K562 (cell line): ENCODE results near the gene DUSP28. TPM values are rescaled to one million over a fixed set of nuclear protein-coding genes. Genes with fewer than 3 reads are reported as not detected.

Source experiments
- ATAC-seq: fragments of 200-7000 bp; cut with Tn5 transposase; 3 replicates; pipeline ENCODE4 v1.9.1; 2020; ENCODE audit warnings: moderate library complexity
- Bru-seq: library from RNA; stranded (reverse); fragments of 400-500 nt; gene quantifications from one replicate; lab custom pipeline; 2021; lab: Mats Ljungman, UMichigan
- BruChase-seq, 2 experiments: library from RNA; stranded (reverse); fragments of 400-500 nt; gene quantifications; one replicate each; lab custom pipeline; 2021; lab: Mats Ljungman, UMichigan
- BruUV-seq: library from RNA; stranded (reverse); fragments of 400-500 nt; replicated peaks from 2 replicates; lab custom pipeline; 2021; lab: Mats Ljungman, UMichigan
- CTCF ChIA-PET: fragments of 300-600 bp; formaldehyde crosslinking; extraction: SDS; loops from one replicate; lab custom pipeline; 2021; ENCODE audit warnings: low intra/inter-chr PET ratio; lab: Yijun Ruan, JAX
- POLR2A ChIA-PET: fragments of 300-600, 350-650 bp; sonication (Branson Sonifier 250); formaldehyde crosslinking; extraction: SDS; loops from one replicate; lab custom pipeline; 2021; ENCODE audit warnings: antibody characterized with exemption, inconsistent platforms; lab: Yijun Ruan, JAX
- DNase-seq, 4 experiments: peaks; one replicate each; pipeline versions ENCODE4 v3.0.0 to v3.0.0-alpha.2; 2011 to 2018; ENCODE audit warnings: low spot score in 3 of 4, mixed read lengths in 3 of 4; ENCODE audit errors: extremely low read depth in 1 of 4
- FAIRE-seq: peaks from 2 replicates; lab custom pipeline; 2011; peaks lifted over from hg19 to GRCh38; lab: Jason Lieb, UNC
- H2AFZ ChIP-seq: 2 replicates; pipeline ENCODE4 v1.6.0; 2011; ENCODE audit warnings: low read depth, low read length, control low read depth, inconsistent platforms
- H3K27ac ChIP-seq: fragments of 200-600 bp; 3 replicates; pipeline ENCODE4 v1.8.0; 2011; ENCODE audit warnings: low read depth, mild to moderate bottlenecking, control low read depth, inconsistent platforms, low read length, moderate library complexity, mixed read lengths; ENCODE audit errors: extremely low read depth
- H3K27me3 ChIP-seq, 2 experiments: fragments of 300-600 bp in 1 of 2; 2 replicates in 1 of 2; 3 replicates in 1 of 2; pipeline versions ENCODE4 v1.6.0 to v1.8.0; 2011; ENCODE audit warnings: inconsistent platforms in 2 of 2, low read length in 2 of 2, mild to moderate bottlenecking in 1 of 2, mixed read lengths in 1 of 2, moderate library complexity in 1 of 2; ENCODE audit not compliant: control insufficient read depth in 2 of 2, insufficient read depth in 2 of 2
- H3K36me3 ChIP-seq: fragments of 300-600 bp; 3 replicates; pipeline ENCODE4 v1.8.0; 2011; ENCODE audit warnings: mild to moderate bottlenecking, low read length, inconsistent platforms; ENCODE audit not compliant: control insufficient read depth, insufficient read depth
- H3K4me1 ChIP-seq, 2 experiments: fragments of 200-600 bp in 1 of 2; replicated peaks in 1 of 2; 2 replicates in 1 of 2; 3 replicates in 1 of 2; pipeline versions ENCODE4 v1.5.1 to v1.8.0; 2011; ENCODE audit warnings: inconsistent platforms in 2 of 2, low read length in 2 of 2, mild to moderate bottlenecking in 1 of 2, mixed read lengths in 1 of 2, moderate library complexity in 1 of 2; ENCODE audit not compliant: control insufficient read depth in 2 of 2, insufficient read depth in 2 of 2
- H3K4me2 ChIP-seq: 2 replicates; pipeline ENCODE4 v1.6.1; 2011; ENCODE audit warnings: low read length, control low read depth, inconsistent platforms, mixed read lengths; ENCODE audit not compliant: insufficient read depth
- H3K4me3 ChIP-seq: fragments of 200-600 bp; sonication (generic), shearing (Covaris generic); 2 replicates; pipeline ENCODE4 v1.5.1; 2016; ENCODE audit warnings: control low read depth, inconsistent platforms
- H3K79me2 ChIP-seq: fragments of 200-600 bp; 3 replicates; pipeline ENCODE4 v1.8.0; 2011; ENCODE audit warnings: low read length, inconsistent platforms; ENCODE audit not compliant: control insufficient read depth, insufficient read depth
- H3K9ac ChIP-seq, 2 experiments: 2 replicates each; pipeline versions ENCODE4 v1.6.0 to v1.6.1; 2011; ENCODE audit warnings: low read depth in 2 of 2, low read length in 2 of 2, control low read depth in 1 of 2, inconsistent platforms in 1 of 2, mild to moderate bottlenecking in 1 of 2, mixed read lengths in 1 of 2; ENCODE audit not compliant: insufficient read depth in 1 of 2
- H3K9me1 ChIP-seq: one replicate; pipeline ENCODE4 v1.6.0; 2011; ENCODE audit warnings: inconsistent platforms, mild to moderate bottlenecking, low read length, moderate library complexity; ENCODE audit not compliant: control insufficient read depth, insufficient read depth
- H3K9me3 ChIP-seq: replicated peaks from 2 replicates; pipeline ENCODE4 v1.5.1; 2011; ENCODE audit warnings: low read depth, low read length, inconsistent platforms; ENCODE audit not compliant: control insufficient read depth, insufficient read depth
- H4K20me1 ChIP-seq: replicated peaks from 2 replicates; pipeline ENCODE4 v1.6.1; 2011; ENCODE audit warnings: low read length, inconsistent platforms, mixed read lengths; ENCODE audit not compliant: control insufficient read depth, insufficient read depth
- CBFB ChIP-seq: sonication (generic); formaldehyde crosslinking; IDR thresholded peaks from 2 replicates; pipeline ENCODE4 v1.4.0; 2020; ENCODE audit warnings: mild to moderate bottlenecking, missing genetic modification reagents
- E2F6 ChIP-seq, 2 experiments: IDR thresholded peaks; 2 replicates each; pipeline ENCODE4 v1.6.1; 2011; ENCODE audit warnings: borderline replicate concordance in 1 of 2, control low read depth in 1 of 2, low read depth in 1 of 2, low read length in 1 of 2, mild to moderate bottlenecking in 1 of 2, mixed read lengths in 1 of 2, moderate library complexity in 1 of 2; ENCODE audit not compliant: insufficient read depth in 1 of 2, insufficient read length in 1 of 2, poor library complexity in 1 of 2, severe bottlenecking in 1 of 2; ENCODE audit errors: extremely low read depth in 1 of 2
- FOXA1 ChIP-seq: fragments of 450-650 bp; IDR thresholded peaks from 2 replicates; pipeline ENCODE4 v1.6.1; 2016; ENCODE audit warnings: mild to moderate bottlenecking, borderline replicate concordance
- HNRNPUL1 ChIP-seq: fragments of 200-400 bp; formaldehyde crosslinking; IDR thresholded peaks from 2 replicates; pipeline ENCODE4 v1.6.1; 2017; ENCODE audit warnings: low read length
- L3MBTL2 ChIP-seq: fragments of 450-650 bp; IDR thresholded peaks from 2 replicates; pipeline ENCODE4 v1.6.1; 2016; ENCODE audit warnings: mild to moderate bottlenecking, moderate library complexity
- MAFF ChIP-seq: IDR thresholded peaks from 2 replicates; pipeline ENCODE4 v1.6.1; 2012; ENCODE audit warnings: low read length, improper control_type of control experiment
- MXI1 ChIP-seq: IDR thresholded peaks from 2 replicates; pipeline ENCODE4 v1.6.1; 2011; ENCODE audit warnings: low read depth, mild to moderate bottlenecking, improper control_type of control experiment, low read length
- SRSF9 ChIP-seq: fragments of 200-400 bp; formaldehyde crosslinking; IDR thresholded peaks from 2 replicates; pipeline ENCODE4 v1.6.1; 2017; ENCODE audit warnings: low read depth, low read length, borderline replicate concordance
- TARDBP ChIP-seq: fragments of 450-650 bp; IDR thresholded peaks from 2 replicates; pipeline ENCODE4 v1.6.1; 2016
- TCF15 ChIP-seq: fragments of 250-450 bp; sonication (Bioruptor Pico); IDR thresholded peaks from 2 replicates; pipeline ENCODE4 v1.8.0; 2022; ENCODE audit warnings: moderate library complexity, mild to moderate bottlenecking, inconsistent platforms
- THAP12 ChIP-seq: fragments of 250-450 bp; sonication (Bioruptor Pico); IDR thresholded peaks from 2 replicates; pipeline ENCODE4 v1.9.0; 2021; ENCODE audit warnings: mild to moderate bottlenecking, inconsistent platforms
- ZBTB1 ChIP-seq: sonication (generic); formaldehyde crosslinking; IDR thresholded peaks from 2 replicates; pipeline ENCODE4 v1.8.1; 2023; ENCODE audit warnings: missing genetic modification reagents, low read depth, mild to moderate bottlenecking, borderline replicate concordance
- ZFP30 ChIP-seq: fragments of 250-450 bp; sonication (Bioruptor Pico); IDR thresholded peaks from 2 replicates; pipeline ENCODE4 v1.8.0; 2022; ENCODE audit warnings: moderate library complexity, mild to moderate bottlenecking, inconsistent platforms, borderline replicate concordance
- ZNF311 ChIP-seq: fragments of 250-450 bp; sonication (Bioruptor Pico); IDR thresholded peaks from 2 replicates; pipeline ENCODE4 v1.4.0; 2020; ENCODE audit warnings: mild to moderate bottlenecking, moderate library complexity
- ZNF77 ChIP-seq: fragments of 250-450 bp; sonication (Bioruptor Pico); IDR thresholded peaks from 2 replicates; pipeline ENCODE4 v1.5.0; 2020
- WGBS: fragments of 100-300 bp; shearing (Covaris generic); methylation state at CpG from one replicate; pipeline ENCODE4 v1.1.6; 2016; ENCODE audit warnings: low coverage, mixed read lengths; ENCODE audit not compliant: insufficient coverage; ENCODE audit errors: missing lambda C conversion rate; 5-methylcytosine and 5-hydroxymethylcytosine counted together
- in situ Hi-C: fragments of 300-500 bp; cut with MboI; formaldehyde crosslinking; loops from 4 replicates; pipeline ENCODE4 v1.15.0; 2018; ENCODE audit warnings: inconsistent platforms, mixed read lengths
- intact Hi-C: fragments of 100-400 bp; cut with micrococcal nuclease; formaldehyde crosslinking; loops from 2 replicates; pipeline ENCODE4 v1.14.2; 2022
- long read RNA-seq, 3 experiments: library from polyadenylated mRNA in 2 of 3; library from RNA in 1 of 3; unstranded in 2 of 3; stranded (forward) in 1 of 3; transcript quantifications; one replicate each; pipeline ENCODE4 v2.0.0, GENCODE V29; 2019 to 2022
- polyA minus RNA-seq, 3 experiments: library from RNA; depleted of rRNA, polyadenylated mRNA; stranded (reverse); fragments of >200 nt; gene quantifications; 2 replicates each; pipeline ENCODE4 v1.2.3, GENCODE V29; 2011
- polyA plus RNA-seq, 8 experiments: library from polyadenylated mRNA; depleted of rRNA in 4 of 8; stranded (reverse) in 5 of 8; unstranded in 3 of 8; fragments of >200 nt; fragmentation: Nextera tagmentation in 2 of 8; fragmentation: Illumina TruSeq in 1 of 8; extraction: Ambion mirVana in 2 of 8; extraction: Trizol in 1 of 8; gene quantifications; 2 replicates each; pipeline versions ENCODE4 v1.2.1 to v1.2.3, GENCODE V29; 2011 to 2014; ENCODE audit warnings: inconsistent platforms in 1 of 8, missing spikeins in 1 of 8
- total RNA-seq, 7 experiments: library from RNA; depleted of rRNA in 6 of 7; stranded (reverse); fragments of >200 nt in 6 of 7; fragmentation: Illumina TruSeq in 2 of 7; extraction: Trizol in 2 of 7; gene quantifications; 2 replicates each; pipeline versions ENCODE4 v1.2.1 to v1.2.3, GENCODE V29; 2011 to 2021; ENCODE audit warnings: low replicate concordance in 1 of 7

DUSP28 gene
- total RNA-seq (2011; cell fraction: chromatin; rRNA removed; ENCODE audit: low replicate concordance): 9.2 and 12.9 TPM in 2 replicates
- total RNA-seq (2011; cell fraction: nucleolus; rRNA removed): 7.8 and 10.5 TPM in 2 replicates
- 11.3 and 11.6 TPM in 2 replicates for total RNA-seq (2011; cell fraction: nucleoplasm; rRNA removed)
- total RNA-seq (2014; rRNA removed) (5.1 and 5.6 TPM in 2 replicates), total RNA-seq (2014; rRNA removed; fragmentation: Illumina TruSeq; extraction: Trizol) (4.2 and 5.8 TPM in 2 replicates), total RNA-seq (2015; rRNA removed; fragmentation: Illumina TruSeq; extraction: Trizol) (3.6 and 4.3 TPM in 2 replicates), total RNA-seq (2021) (3.3 and 6.3 TPM in 2 replicates), polyA plus RNA-seq (2011; rRNA removed) (7.5 and 8.1 TPM in 2 replicates), polyA plus RNA-seq (2014; fragmentation: Illumina TruSeq; extraction: Trizol) (4.1 and 4.7 TPM in 2 replicates), polyA plus RNA-seq (2014; fragmentation: Nextera tagmentation; extraction: Ambion mirVana) (1 to 10 TPM; 2.8 to 4.2 TPM), polyA plus RNA-seq (2014; rRNA removed) (4.7 and 5.4 TPM in 2 replicates), polyA minus RNA-seq (2011; rRNA and poly(A)+ RNA removed) (4.2 and 5.7 TPM in 2 replicates), Bru-seq, nascent RNA (percentile 79 among the genes with signal in this experiment), BruChase-seq, experiment 1, labeled RNA remaining after a 2-hour chase (percentile 49 among the genes with signal in this experiment), BruChase-seq, experiment 2, labeled RNA remaining after a 6-hour chase (percentile 49 among the genes with signal in this experiment)
- polyA plus RNA-seq (2011; cell fraction: cytosol; rRNA removed): 6.5 and 7.1 TPM in 2 replicates
- 6.2 and 6.6 TPM in 2 replicates for polyA plus RNA-seq (2011; cell fraction: nucleus; rRNA removed)
- polyA plus RNA-seq (2012): 5.6 and 7.6 TPM in 2 replicates
- polyA minus RNA-seq (2011; cell fraction: cytosol; rRNA and poly(A)+ RNA removed): 1.2 and 2.1 TPM in 2 replicates
- 3.4 and 3.8 TPM in 2 replicates for polyA minus RNA-seq (2011; cell fraction: nucleus; rRNA and poly(A)+ RNA removed)
- long read RNA-seq, experiment 1, partial matches to known transcripts: 0 of 4 reads
- long read RNA-seq, experiment 1, other reads (novel, unspliced or antisense): 0 of 4 reads
- long read RNA-seq, experiment 2, partial matches to known transcripts: 0 of 7 reads
- long read RNA-seq, experiment 2, other reads (novel, unspliced or antisense): 3 of 7 reads
- long read RNA-seq, experiment 3, partial matches to known transcripts: 0 of 5 reads
- long read RNA-seq, experiment 3, other reads (novel, unspliced or antisense): 1 of 5 reads

GRCh38 chr2:240560084-240560479 is at the start of gene DUSP28:
TSS of gene DUSP28 (plus strand) at chr2:240560357. CDS start at chr2:240560685, 328 bp downstream.
- ATAC-seq (peak; percentile 86), DNase-seq (peak; percentile 75 to 89 (median 84)), FAIRE-seq (peak; percentile 54)
- WGBS: 2% methylated on average over 14 of the region's 39 CpGs
- peaks cover 35% of the 10 kb centered on the region for H3K36me3 ChIP-seq
- peak within 1 kb of the TSS; percentile 90 for H3K4me2 ChIP-seq
- BruUV-seq: no TSS peak
- intact Hi-C loops: loop anchor here (10.0 kb wide), 1 partner anchor 45 kb away; no protein-coding TSS in a partner anchor
- ChIA-PET CTCF (no interaction called here), POLR2A (interaction anchor here (0.6 to 1.0 kb wide), 2 partner anchors 57 to 65 kb away, joined by 3 to 4 read pairs; no protein-coding TSS in a partner anchor)
- H3K9me1 ChIP-seq: no peaks in the 10 kb centered on the region
- H3K9me3 ChIP-seq: 0 out of 2 replicates have a peak, but pooled peaks cover 1% of the 10 kb centered on the region
- peaks cover 37 to 52% of the 10 kb centered on the region in 2 experiments for H3K4me1 ChIP-seq
- in situ Hi-C loops: no loop called here
- H3K9ac ChIP-seq: peak within 1 kb of the TSS; percentile 88 to 94
- H3K4me3 ChIP-seq: peak within 1 kb of the TSS; percentile 77
- H3K27me3 ChIP-seq: no peaks in the 10 kb centered on the region
- peaks cover 88% of the 10 kb centered on the region for H3K79me2 ChIP-seq
- H2AFZ ChIP-seq: peak within 1 kb of the TSS; percentile 74
- H3K27ac ChIP-seq: peak within 1 kb of the TSS; percentile 96
- H4K20me1 ChIP-seq: no peaks in the 10 kb centered on the region
- TF ChIP-seq THAP12 (CRISPR knock-in tag) (peak; percentile 70), L3MBTL2 (peak; percentile 87), HNRNPUL1 (no peak), SRSF9 (no peak), ZBTB1 (0 out of 2 replicates have a peak, but pooled peaks have one; percentile 4), ZNF311 (CRISPR knock-in tag) (no peak), FOXA1 (no peak), ZNF77 (no peak), MXI1 (peak; percentile 88), MAFF (no peak), TARDBP (no peak), TCF15 (CRISPR knock-in tag) (no peak), ZFP30 (no peak), E2F6 (IDR thresholded peaks at IDR 0.05; ENCODE audit: borderline replicate concordance in 1 of 2, extremely low read depth in 1 of 2, insufficient read depth in 1 of 2, insufficient read length in 1 of 2, low read depth in 1 of 2, low read length in 1 of 2, poor library complexity in 1 of 2, severe bottlenecking in 1 of 2) (peak; percentile 90 to 93), CBFB (CRISPR knock-in tag) (no peak)
